ENCODE measurements around the gene MAPKBP1. TPM values are rescaled to one million over a fixed set of nuclear protein-coding genes. Genes with fewer than 3 reads are reported as not detected.

The MAPKBP1 gene
- total RNA-seq, 1 experiment from 2014 or later = 13.7 TPM

DNA sequence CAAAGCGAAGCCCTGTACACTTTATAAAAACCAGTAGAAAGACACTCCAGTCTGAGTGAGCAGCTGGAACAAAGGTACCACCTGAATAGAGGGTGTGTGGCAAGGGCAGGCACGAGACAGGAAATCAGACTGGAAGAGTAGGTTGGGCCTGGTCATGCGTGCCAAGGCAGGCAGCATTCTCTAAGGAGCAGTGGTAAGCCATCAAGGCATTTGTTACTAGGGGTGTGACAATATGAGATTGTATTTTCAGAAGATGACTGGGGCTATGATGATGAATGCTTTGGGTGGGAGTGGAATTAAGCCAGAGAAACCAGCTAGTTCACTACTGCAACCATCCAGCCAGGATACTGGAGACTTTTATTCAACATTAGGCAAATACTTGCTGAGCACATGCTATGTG is 58.6 kb downstream of the MAPKBP1 start:
- no peak overlapping the region for H2BK120ac ChIP-seq (ENCODE audit: low read depth, low read length, poor library complexity, severe bottlenecking)
- H2BK20ac ChIP-seq (ENCODE audit: low read depth, low read length, poor library complexity, severe bottlenecking) = no peak overlapping the region
- H3K9ac ChIP-seq (ENCODE audit: extremely low read depth, insufficient read length, low read length) = no peak overlapping the region
- H2AK5ac ChIP-seq (ENCODE audit: insufficient read length, low read length) = no peak overlapping the region
- no peak overlapping the region for H3K27ac ChIP-seq (ENCODE audit: insufficient read length, low read depth, low read length)
- WGBS (ENCODE audit: extremely low coverage, insufficient read length, low lambda C conversion rate) = no CpG with 5 or more reads among the region's 3 CpGs
- no peak overlapping the region for H3K14ac ChIP-seq (ENCODE audit: insufficient read depth, low read length)
- no peak overlapping the region for H2BK12ac ChIP-seq (ENCODE audit: insufficient read length, low read depth, low read length)
- no peaks in the 10 kb centered on the region for H4K20me1 ChIP-seq (ENCODE audit: control insufficient read depth, insufficient read depth, insufficient read length)
- Mint-ChIP-seq H3K36me3 (ENCODE audit: insufficient read depth in 1 of 3, low read depth in 3 of 3) (peaks cover 5 to 22% (median 11%) of the 10 kb centered on the region in 3 experiments; a peak in 6 of 7 replicates), H3K4me1 (peaks cover 7% of the 10 kb centered on the region in 2 experiments), H3K27ac (no peak overlapping the region), H3K4me3 (no peak overlapping the region), H3K9me3 (no peaks in the 10 kb centered on the region; a peak in 1 of 5 replicates), H3K27me3 (ENCODE audit: low read depth) (no peaks in the 10 kb centered on the region)
- no peaks in the 10 kb centered on the region for H3K9me3 ChIP-seq (ENCODE audit: control insufficient read depth, low read depth, low read length)
- no peaks in the 10 kb centered on the region for H3K4me1 ChIP-seq (ENCODE audit: insufficient read depth, low read length)
- H3K23me2 ChIP-seq (ENCODE audit: insufficient read length, low read depth, low read length, poor library complexity, severe bottlenecking) = peaks cover 5% of the 10 kb centered on the region
- no peak overlapping the region for H2AFZ ChIP-seq (ENCODE audit: low read length)
- H3K4ac ChIP-seq (ENCODE audit: low read depth, low read length) = no peak overlapping the region
- no peak overlapping the region for H3K23ac ChIP-seq (ENCODE audit: insufficient read length, low read depth, low read length)
- H3K79me1 ChIP-seq (ENCODE audit: insufficient read depth, low read depth, low read length, poor library complexity, severe bottlenecking) = no peaks in the 10 kb centered on the region
- no peak overlapping the region for H3T11ph ChIP-seq (ENCODE audit: low read length)
- no peak for DNase-seq
- no peak overlapping the region for H4K8ac ChIP-seq (replicated peaks; ENCODE audit: insufficient read length, low read depth, low read length)
- H3K56ac ChIP-seq (ENCODE audit: insufficient read length, low read depth, low read length) = no peak overlapping the region
- TF ChIP-seq, protein P1, sequence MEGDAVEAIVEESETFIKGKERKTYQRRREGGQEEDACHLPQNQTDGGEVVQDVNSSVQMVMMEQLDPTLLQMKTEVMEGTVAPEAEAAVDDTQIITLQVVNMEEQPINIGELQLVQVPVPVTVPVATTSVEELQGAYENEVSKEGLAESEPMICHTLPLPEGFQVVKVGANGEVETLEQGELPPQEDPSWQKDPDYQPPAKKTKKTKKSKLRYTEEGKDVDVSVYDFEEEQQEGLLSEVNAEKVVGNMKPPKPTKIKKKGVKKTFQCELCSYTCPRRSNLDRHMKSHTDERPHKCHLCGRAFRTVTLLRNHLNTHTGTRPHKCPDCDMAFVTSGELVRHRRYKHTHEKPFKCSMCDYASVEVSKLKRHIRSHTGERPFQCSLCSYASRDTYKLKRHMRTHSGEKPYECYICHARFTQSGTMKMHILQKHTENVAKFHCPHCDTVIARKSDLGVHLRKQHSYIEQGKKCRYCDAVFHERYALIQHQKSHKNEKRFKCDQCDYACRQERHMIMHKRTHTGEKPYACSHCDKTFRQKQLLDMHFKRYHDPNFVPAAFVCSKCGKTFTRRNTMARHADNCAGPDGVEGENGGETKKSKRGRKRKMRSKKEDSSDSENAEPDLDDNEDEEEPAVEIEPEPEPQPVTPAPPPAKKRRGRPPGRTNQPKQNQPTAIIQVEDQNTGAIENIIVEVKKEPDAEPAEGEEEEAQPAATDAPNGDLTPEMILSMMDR (conservative IDR thresholded peaks at IDR 0.05) = no peak
- no peak overlapping the region for H3K18ac ChIP-seq (ENCODE audit: insufficient read length, low read depth, low read length)
- H3K79me2 ChIP-seq (ENCODE audit: insufficient read depth, low read length) = no peaks in the 10 kb centered on the region
- no peaks in the 10 kb centered on the region for H3K27me3 ChIP-seq (ENCODE audit: insufficient read depth, low read length)
- H2BK15ac ChIP-seq (ENCODE audit: low read depth, low read length) = no peak overlapping the region
- H3K4me2 ChIP-seq (ENCODE audit: insufficient read depth, insufficient read length, low read length) = no peak overlapping the region
- no peak overlapping the region for H2BK5ac ChIP-seq (ENCODE audit: insufficient read length, low read length)
- H4K5ac ChIP-seq (ENCODE audit: insufficient read length, low read depth, low read length) = no peak overlapping the region
- no peak overlapping the region for H4K91ac ChIP-seq (ENCODE audit: insufficient read length, low read depth, low read length)
